Hepatocyte (in vitro differentiated cells): Measurements from ENCODE around the gene THAP5.

Experiments
- CTCF ChIP-seq: fragments of 200-600 bp; sonication (generic); IDR thresholded peaks from 2 replicates; pipeline ENCODE4 v1.5.1; 2016; ENCODE audit warnings: antibody characterized with exemption, mild to moderate bottlenecking; ENCODE audit not compliant: poor library complexity
- EZH2phosphoT487 ChIP-seq: fragments of 200-600 bp; sonication (generic); IDR thresholded peaks from one replicate; pipeline ENCODE4 v1.6.1; 2018; ENCODE audit warnings: antibody characterized with exemption, mild to moderate bottlenecking, low read depth, moderate library complexity; ENCODE audit not compliant: unreplicated experiment, severe bottlenecking

GRCh38 chr7:108581655-108582491, 12.4 kb upstream of the THAP5 start:
- TF ChIP-seq CTCF (no peak), EZH2phosphoT487 (no peak)
